Lower leg skin (tissue), 3 donors: ENCODE data around the gene MSH4.

Experiments used
- POLR2A ChIP-seq, 2 donors: fragments of 450-650 bp; IDR thresholded peaks; one replicate each; pipeline ENCODE4 v1.6.1; 2016 to 2017; ENCODE audit warnings: antibody characterized with exemption in 2 of 2, mild to moderate bottlenecking in 1 of 2, moderate library complexity in 1 of 2
- TF ChIP-seq, protein P1 (sequence below), 3 donors: fragments of 450-650 bp; IDR thresholded peaks; one replicate each; pipeline ENCODE4 v1.5.1; 2016; ENCODE audit warnings: antibody characterized with exemption in 3 of 3, mild to moderate bottlenecking in 3 of 3, moderate library complexity in 2 of 3

GRCh38 chr1:75922698-75923097 is 126.0 kb downstream of the MSH4 start:
- TF ChIP-seq, protein P1, sequence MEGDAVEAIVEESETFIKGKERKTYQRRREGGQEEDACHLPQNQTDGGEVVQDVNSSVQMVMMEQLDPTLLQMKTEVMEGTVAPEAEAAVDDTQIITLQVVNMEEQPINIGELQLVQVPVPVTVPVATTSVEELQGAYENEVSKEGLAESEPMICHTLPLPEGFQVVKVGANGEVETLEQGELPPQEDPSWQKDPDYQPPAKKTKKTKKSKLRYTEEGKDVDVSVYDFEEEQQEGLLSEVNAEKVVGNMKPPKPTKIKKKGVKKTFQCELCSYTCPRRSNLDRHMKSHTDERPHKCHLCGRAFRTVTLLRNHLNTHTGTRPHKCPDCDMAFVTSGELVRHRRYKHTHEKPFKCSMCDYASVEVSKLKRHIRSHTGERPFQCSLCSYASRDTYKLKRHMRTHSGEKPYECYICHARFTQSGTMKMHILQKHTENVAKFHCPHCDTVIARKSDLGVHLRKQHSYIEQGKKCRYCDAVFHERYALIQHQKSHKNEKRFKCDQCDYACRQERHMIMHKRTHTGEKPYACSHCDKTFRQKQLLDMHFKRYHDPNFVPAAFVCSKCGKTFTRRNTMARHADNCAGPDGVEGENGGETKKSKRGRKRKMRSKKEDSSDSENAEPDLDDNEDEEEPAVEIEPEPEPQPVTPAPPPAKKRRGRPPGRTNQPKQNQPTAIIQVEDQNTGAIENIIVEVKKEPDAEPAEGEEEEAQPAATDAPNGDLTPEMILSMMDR (IDR thresholded peaks at IDR 0.05): no peak
- no peak for TF ChIP-seq POLR2A (IDR thresholded peaks at IDR 0.05)
